ENCODE measurements around the gene RAB25.

RAB25 gene

DNA sequence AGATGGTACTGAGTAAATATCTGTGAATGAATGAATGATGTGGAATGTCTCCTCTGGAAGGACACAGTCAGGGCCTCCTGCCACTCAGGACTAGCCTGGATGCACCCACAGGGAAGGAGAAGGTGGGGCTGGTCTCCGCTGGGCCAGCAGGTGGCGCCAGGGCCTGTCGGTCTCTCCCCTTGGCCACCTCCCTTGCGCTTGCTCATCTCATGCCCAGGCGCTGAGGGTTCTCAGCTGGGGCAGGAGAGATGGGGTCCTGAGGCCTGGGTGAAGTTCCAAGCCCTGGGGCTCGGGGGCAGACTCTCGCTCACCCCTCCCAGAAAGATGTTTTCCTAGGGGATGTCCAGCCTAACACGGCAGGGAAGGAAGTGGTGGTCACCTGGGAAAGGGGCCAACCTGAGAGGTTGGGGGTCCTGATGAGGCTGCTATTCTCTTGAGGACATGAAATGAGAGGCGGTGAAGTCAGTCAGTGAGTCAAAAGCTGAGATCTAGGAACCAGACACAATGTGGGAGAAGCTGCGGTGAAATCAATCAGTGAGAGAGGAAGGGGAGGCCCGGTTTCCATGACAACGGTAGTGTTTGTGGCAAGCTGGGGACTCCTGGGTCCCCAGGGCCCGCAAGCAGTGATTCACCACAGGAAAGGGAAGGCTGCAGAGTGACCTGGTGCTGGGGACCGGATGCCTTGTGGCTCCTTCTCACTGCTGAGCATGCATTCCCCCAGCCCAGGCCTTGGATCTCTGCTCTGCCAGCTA lies 35.9 kb downstream of the RAB25 start:
- Mint-ChIP-seq H3K4me3 (peak overlapping the region; percentile 47 to 64), H3K27me3 (peaks cover 0 to 11% of the 10 kb centered on the region in 2 donors), H3K4me1 (peaks cover 50 to 60% of the 10 kb centered on the region in 2 donors), H3K36me3 (no peaks in the 10 kb centered on the region), H3K9me3 (no peaks in the 10 kb centered on the region), H3K27ac (peak overlapping the region; percentile 99)
- DNase-seq, result peak; percentile 94
- ATAC-seq (replicated peaks), result peak; percentile 85 to 87

DNA sequence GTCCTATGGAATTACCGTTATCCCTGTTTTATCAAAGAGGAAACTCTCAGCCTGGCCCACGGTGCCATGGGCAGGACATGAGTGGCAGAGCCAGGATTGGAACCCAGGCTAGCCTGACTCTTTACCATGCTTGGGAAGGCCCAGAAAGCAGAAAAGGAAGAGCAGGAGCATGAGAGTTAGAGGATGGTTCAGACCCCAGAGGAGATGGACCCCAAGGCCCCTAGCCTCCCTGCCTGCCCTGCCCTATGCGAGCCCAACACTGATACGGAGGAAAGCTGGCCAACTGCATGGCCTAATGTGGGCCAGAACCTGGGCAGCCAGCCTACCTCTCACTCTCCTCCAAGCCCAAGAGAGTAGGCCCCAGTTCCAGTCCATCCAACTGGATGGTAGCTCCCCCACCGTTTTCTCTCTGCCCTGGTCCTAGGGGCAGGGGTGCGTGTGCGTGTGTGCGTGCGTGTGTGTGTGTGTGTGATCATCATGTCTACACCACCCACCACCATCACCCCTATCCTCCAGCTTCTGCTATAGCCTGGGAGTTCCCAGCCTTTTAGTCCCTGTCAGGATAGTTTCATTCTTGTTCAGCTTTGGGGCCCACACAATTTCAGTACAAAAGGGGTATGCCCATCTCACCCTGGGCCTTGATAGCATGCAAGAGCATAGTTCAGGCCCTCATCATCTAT lies 36.7 kb downstream of the RAB25 start:
- H3K9me3 Mint-ChIP-seq, result no peaks in the 10 kb centered on the region
- H3K36me3 Mint-ChIP-seq, result no peaks in the 10 kb centered on the region
- H3K4me1 Mint-ChIP-seq, result peaks cover 53 to 64% of the 10 kb centered on the region in 2 donors
- H3K27ac Mint-ChIP-seq, result peak overlapping the region; percentile 99
- DNase-seq (peak; percentile 76), ATAC-seq (replicated peaks) (peak; percentile 35 to 44)
- peak overlapping the region; percentile 47 to 64 for H3K4me3 Mint-ChIP-seq
- H3K27me3 Mint-ChIP-seq, result peaks cover 0 to 11% of the 10 kb centered on the region in 2 donors

GRCh38 chr1:156098784-156099183 lies 37.8 kb downstream of the RAB25 start:
- peak overlapping the region; percentile 99 for H3K27ac Mint-ChIP-seq
- DNase-seq (no peak), ATAC-seq (replicated peaks) (no peak)
- no peak overlapping the region for H3K4me3 Mint-ChIP-seq
- peaks cover 64 to 75% of the 10 kb centered on the region in 2 donors for H3K4me1 Mint-ChIP-seq
- H3K9me3 Mint-ChIP-seq, result no peaks in the 10 kb centered on the region
- H3K27me3 Mint-ChIP-seq, result peaks cover 0 to 8% of the 10 kb centered on the region in 2 donors
- H3K36me3 Mint-ChIP-seq, result no peaks in the 10 kb centered on the region

DNA sequence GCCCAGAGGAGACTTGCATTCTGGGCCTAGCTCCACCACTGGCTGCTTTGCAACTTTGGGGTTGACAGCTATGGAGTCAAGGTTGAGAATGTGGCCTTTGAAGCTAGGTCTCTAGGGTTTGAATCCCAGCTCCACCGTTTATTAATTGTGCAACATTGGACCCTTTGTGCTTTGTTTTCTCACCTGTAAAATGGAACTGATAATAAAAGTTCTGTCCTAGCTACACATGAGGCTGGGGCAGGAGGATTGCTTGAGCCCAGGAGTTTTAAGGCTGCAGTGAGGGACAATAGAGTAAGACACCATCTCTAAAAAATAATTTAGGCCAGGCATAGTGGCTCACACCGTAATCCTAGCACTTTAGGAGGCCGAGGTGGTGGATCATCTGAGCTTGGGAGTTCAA lies 38.3 kb downstream of the RAB25 start:
- Mint-ChIP-seq H3K9me3 (no peaks in the 10 kb centered on the region), H3K4me1 (peaks cover 69 to 80% of the 10 kb centered on the region in 2 donors), H3K27ac (no peak overlapping the region), H3K27me3 (peaks cover 0 to 6% of the 10 kb centered on the region in 2 donors), H3K36me3 (no peaks in the 10 kb centered on the region), H3K4me3 (no peak overlapping the region)
- DNase-seq (no peak), ATAC-seq (replicated peaks) (no peak)

- Mint-ChIP-seq H3K4me1 (peaks cover 80 to 90% of the 10 kb centered on the region in 2 donors), H3K27ac (peak overlapping the region; percentile 26), H3K9me3 (no peaks in the 10 kb centered on the region), H3K4me3 (no peak overlapping the region), H3K36me3 (no peaks in the 10 kb centered on the region), H3K27me3 (peaks cover 0 to 6% of the 10 kb centered on the region in 2 donors)
- DNase-seq (no peak), ATAC-seq (replicated peaks) (no peak)
Measured at GRCh38 chr1:156100205-156100995, 39.4 kb downstream of the RAB25 start.

DNA sequence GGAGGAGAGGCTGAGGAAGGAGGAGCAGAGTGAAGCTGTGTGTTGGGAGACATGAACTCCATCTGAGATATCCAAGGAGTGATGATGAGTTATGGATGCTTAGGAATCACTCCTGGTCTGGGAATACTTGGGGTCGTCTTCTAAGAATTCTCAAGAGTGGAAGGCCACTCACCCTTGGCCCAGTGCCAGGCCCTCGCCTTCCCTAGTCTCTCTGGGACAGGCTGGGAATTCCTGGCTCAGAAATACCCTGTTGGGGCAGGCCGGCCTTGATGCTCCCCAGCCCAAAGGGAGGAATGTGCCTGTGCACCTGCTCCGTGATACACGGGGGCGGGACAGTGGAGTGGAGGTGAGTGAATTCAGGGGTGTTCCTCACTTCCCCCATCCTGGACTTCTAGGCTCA lies 40.9 kb downstream of the RAB25 start:
- Mint-ChIP-seq H3K9me3 (no peaks in the 10 kb centered on the region), H3K4me3 (no peak overlapping the region), H3K36me3 (no peaks in the 10 kb centered on the region), H3K4me1 (peaks cover 76 to 88% of the 10 kb centered on the region in 2 donors), H3K27me3 (peaks cover 0 to 6% of the 10 kb centered on the region in 2 donors), H3K27ac (peak overlapping the region; percentile 95)
- no peak for ATAC-seq (replicated peaks)
- no peak for DNase-seq

- Mint-ChIP-seq H3K27ac (peak overlapping the region; percentile 98), H3K4me3 (peak overlapping the region in 1 of 2 donors; percentile 11)
Measured at GRCh38 chr1:156102633-156103511, 41.9 kb downstream of the RAB25 start.

DNA sequence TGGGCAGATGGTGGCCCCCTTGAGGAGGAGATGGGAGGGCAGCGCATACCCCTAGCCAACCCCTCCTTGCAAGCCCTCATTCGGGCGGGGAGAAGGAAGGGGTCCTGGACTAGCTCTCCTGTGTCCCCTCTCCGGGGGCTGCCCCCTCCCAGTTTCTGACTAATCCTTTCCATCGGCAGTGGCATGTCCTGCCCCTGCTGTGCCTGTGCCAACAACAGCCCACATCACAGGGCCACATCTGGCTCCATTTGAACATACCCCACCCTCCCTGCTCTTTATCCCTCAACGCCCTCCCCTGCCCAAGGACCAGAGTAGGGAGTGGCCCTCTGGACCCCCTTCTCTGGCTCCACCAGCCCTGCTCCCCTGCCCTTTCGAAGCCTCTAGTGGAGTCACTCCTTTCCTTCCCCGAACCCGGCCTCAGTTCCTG lies 42.6 kb downstream of the RAB25 start:
- Mint-ChIP-seq H3K36me3 (no peaks in the 10 kb centered on the region), H3K4me3 (peak overlapping the region; percentile 12 to 66), H3K9me3 (no peaks in the 10 kb centered on the region), H3K27ac (peak overlapping the region; percentile 98), H3K4me1 (peaks cover 71 to 88% of the 10 kb centered on the region in 2 donors), H3K27me3 (peaks cover 0 to 6% of the 10 kb centered on the region in 2 donors)
- no peak for DNase-seq
- peak in 1 of 2 donors; percentile 10 for ATAC-seq (replicated peaks)

More at GRCh38 chr1:156102633-156103511, 41.9 kb downstream of the RAB25 start:
- DNase-seq (no peak), ATAC-seq (replicated peaks) (no peak)
- Mint-ChIP-seq H3K9me3 (no peaks in the 10 kb centered on the region), H3K4me1 (peaks cover 73 to 88% of the 10 kb centered on the region in 2 donors), H3K36me3 (no peaks in the 10 kb centered on the region), H3K27me3 (peaks cover 0 to 6% of the 10 kb centered on the region in 2 donors)

DNA sequence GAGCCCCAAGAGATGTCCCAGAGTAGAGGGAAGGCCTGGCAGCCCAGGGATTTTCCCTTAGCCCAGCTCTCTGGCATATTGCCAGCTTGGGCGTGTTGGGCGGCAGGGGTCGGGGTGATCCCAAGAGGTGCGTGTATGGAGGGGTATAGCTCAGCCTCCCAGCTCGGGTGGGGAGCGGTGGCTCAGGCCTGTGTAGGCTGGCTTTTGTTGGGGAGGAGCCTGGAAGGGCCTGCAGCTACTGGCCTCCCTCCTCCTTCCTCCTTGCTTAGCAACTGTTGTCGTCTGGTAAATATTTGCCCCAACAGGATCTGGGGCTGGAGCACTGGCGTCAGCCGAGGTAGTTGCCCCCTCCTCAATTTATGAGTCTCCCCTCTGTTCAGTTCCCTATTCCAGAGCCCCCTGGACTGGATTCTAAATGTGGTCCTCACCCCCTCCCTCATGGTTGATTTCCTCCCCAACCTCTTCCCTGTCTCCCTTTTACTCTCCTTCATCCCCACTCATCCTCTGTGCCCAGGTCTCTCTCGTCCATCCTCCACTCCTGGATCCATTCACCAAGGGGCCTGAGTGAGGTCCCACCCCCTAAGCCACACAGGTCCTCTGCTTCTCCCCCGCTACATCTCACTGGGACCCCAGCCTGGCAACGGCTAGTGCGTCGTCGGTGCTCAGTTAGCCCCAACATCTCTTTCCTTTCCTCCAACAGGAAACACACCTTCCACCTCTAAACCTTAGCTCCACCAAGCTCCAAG lies 43.3 kb downstream of the RAB25 start:
- DNase-seq, result no peak
- Mint-ChIP-seq H3K4me3 (peak overlapping the region; percentile 46 to 66), H3K9me3 (no peaks in the 10 kb centered on the region)

DNA sequence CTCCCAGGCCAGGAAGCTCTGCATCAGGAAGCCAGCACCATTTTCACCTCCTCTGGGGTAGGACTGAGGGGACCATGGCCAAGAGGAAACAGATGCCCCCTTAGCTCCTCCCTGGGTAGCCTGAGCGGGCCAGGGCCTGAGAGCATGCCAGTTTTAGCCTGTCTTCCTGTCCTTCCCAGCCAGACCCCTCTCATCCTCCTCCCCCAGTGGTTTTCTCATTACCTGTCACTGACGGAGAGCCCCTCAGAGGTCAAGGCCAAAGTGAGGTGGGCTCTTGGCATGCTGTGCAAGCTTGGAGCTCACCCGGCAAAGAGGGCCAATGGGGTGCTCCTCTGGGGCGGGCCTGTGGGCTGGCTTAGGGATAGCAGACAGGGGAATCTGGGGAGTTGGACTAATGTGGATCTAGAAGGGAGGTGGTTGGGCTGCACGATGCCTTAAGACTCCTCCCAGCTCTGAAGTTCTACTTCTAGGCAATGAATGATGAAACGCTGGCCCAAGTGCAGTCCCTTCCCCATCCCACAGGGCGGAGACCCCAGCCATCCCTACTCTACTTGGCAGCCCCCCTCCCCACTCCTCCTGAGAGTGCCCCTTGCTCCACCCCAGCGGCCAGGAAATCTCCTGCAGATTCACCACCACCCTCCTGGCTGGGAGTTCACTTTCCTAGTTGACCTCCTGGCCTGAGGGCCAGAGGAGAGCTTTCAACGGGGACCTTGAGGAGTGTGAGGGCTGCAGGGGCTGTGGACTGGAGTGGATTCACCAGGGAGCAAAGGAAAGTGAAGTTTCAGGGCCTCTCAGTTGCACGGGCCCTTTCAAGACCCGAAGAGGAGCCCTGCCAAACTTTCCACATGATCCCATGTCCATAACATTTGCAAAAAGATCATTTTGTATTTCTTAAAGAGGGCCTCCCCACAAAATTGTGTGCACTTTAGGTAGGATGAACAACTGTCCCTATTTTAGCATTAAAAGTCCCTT lies 44.2 kb downstream of the RAB25 start:
- no peaks in the 10 kb centered on the region for H3K9me3 Mint-ChIP-seq
- H3K36me3 Mint-ChIP-seq, result peaks cover 0 to 4% of the 10 kb centered on the region in 2 donors
- ATAC-seq (replicated peaks) (no peak), DNase-seq (no peak)
- peak overlapping the region; percentile 98 for H3K27ac Mint-ChIP-seq
- peaks cover 0 to 6% of the 10 kb centered on the region in 2 donors for H3K27me3 Mint-ChIP-seq
- peaks cover 73 to 91% of the 10 kb centered on the region in 2 donors for H3K4me1 Mint-ChIP-seq
- peak overlapping the region; percentile 80 to 83 for H3K4me3 Mint-ChIP-seq

More for the DNA sequence above, 43.3 kb downstream of the RAB25 start:
- peak; percentile 19 for ATAC-seq (replicated peaks)
- Mint-ChIP-seq H3K27me3 (peaks cover 0 to 6% of the 10 kb centered on the region in 2 donors), H3K4me1 (peaks cover 75 to 88% of the 10 kb centered on the region in 2 donors), H3K27ac (peak overlapping the region; percentile 98), H3K36me3 (peaks cover 0 to 1% of the 10 kb centered on the region in 2 donors)

GRCh38 chr1:156106624-156107488 lies 45.9 kb downstream of the RAB25 start:
- H3K9me3 Mint-ChIP-seq, result no peaks in the 10 kb centered on the region
- peaks cover 0 to 9% of the 10 kb centered on the region in 2 donors for H3K36me3 Mint-ChIP-seq
- H3K27me3 Mint-ChIP-seq, result no peaks in the 10 kb centered on the region
- peaks cover 64 to 83% of the 10 kb centered on the region in 2 donors for H3K4me1 Mint-ChIP-seq
- H3K4me3 Mint-ChIP-seq, result peak overlapping the region; percentile 80 to 89
- no peak for DNase-seq
- peak; percentile 50 to 56 for ATAC-seq (replicated peaks)
- H3K27ac Mint-ChIP-seq, result peak overlapping the region; percentile 98

Data from stimulated activated naive B cell treated with anti-CD40 and anti-IgM and Interleukin-4, amounts not matched to agents 10 μg/mL and 1 μg/mL and 100 μg/mL, for 72 hours (primary cell).